K562 (cell line): ENCODE results near the gene RUNX1. TPM values are rescaled to one million over a fixed set of nuclear protein-coding genes. Genes with fewer than 3 reads are reported as not detected.
A peak's percentile ranks its signal among the peaks of the same experiment; 100 is the strongest.

ENCODE experiments used
- ATAC-seq: fragments of 200-7000 bp; cut with Tn5 transposase; 3 replicates; pipeline ENCODE4 v1.9.1; 2020; ENCODE audit warnings: moderate library complexity
- BruUV-seq: library from RNA; stranded (reverse); fragments of 400-500 nt; replicated peaks from 2 replicates; lab custom pipeline; 2021; lab: Mats Ljungman, UMichigan
- CTCF ChIA-PET: fragments of 300-600 bp; formaldehyde crosslinking; extraction: SDS; loops from one replicate; lab custom pipeline; 2021; ENCODE audit warnings: low intra/inter-chr PET ratio; lab: Yijun Ruan, JAX
- POLR2A ChIA-PET: fragments of 300-600, 350-650 bp; sonication (Branson Sonifier 250); formaldehyde crosslinking; extraction: SDS; loops from one replicate; lab custom pipeline; 2021; ENCODE audit warnings: antibody characterized with exemption, inconsistent platforms; lab: Yijun Ruan, JAX
- DNase-seq, 4 experiments: peaks; one replicate each; pipeline versions ENCODE4 v3.0.0 to v3.0.0-alpha.2; 2011 to 2018; ENCODE audit warnings: low spot score in 3 of 4, mixed read lengths in 3 of 4; ENCODE audit errors: extremely low read depth in 1 of 4
- FAIRE-seq: peaks from 2 replicates; lab custom pipeline; 2011; peaks lifted over from hg19 to GRCh38; lab: Jason Lieb, UNC
- H2AFZ ChIP-seq: 2 replicates; pipeline ENCODE4 v1.6.0; 2011; ENCODE audit warnings: low read depth, low read length, control low read depth, inconsistent platforms
- H3K27ac ChIP-seq: fragments of 200-600 bp; 3 replicates; pipeline ENCODE4 v1.8.0; 2011; ENCODE audit warnings: low read depth, mild to moderate bottlenecking, control low read depth, inconsistent platforms, low read length, moderate library complexity, mixed read lengths; ENCODE audit errors: extremely low read depth
- H3K27me3 ChIP-seq, 2 experiments: fragments of 300-600 bp in 1 of 2; 2 replicates in 1 of 2; 3 replicates in 1 of 2; pipeline versions ENCODE4 v1.6.0 to v1.8.0; 2011; ENCODE audit warnings: inconsistent platforms in 2 of 2, low read length in 2 of 2, mild to moderate bottlenecking in 1 of 2, mixed read lengths in 1 of 2, moderate library complexity in 1 of 2; ENCODE audit not compliant: control insufficient read depth in 2 of 2, insufficient read depth in 2 of 2
- H3K36me3 ChIP-seq: fragments of 300-600 bp; 3 replicates; pipeline ENCODE4 v1.8.0; 2011; ENCODE audit warnings: mild to moderate bottlenecking, low read length, inconsistent platforms; ENCODE audit not compliant: control insufficient read depth, insufficient read depth
- H3K4me1 ChIP-seq, 2 experiments: fragments of 200-600 bp in 1 of 2; replicated peaks in 1 of 2; 2 replicates in 1 of 2; 3 replicates in 1 of 2; pipeline versions ENCODE4 v1.5.1 to v1.8.0; 2011; ENCODE audit warnings: inconsistent platforms in 2 of 2, low read length in 2 of 2, mild to moderate bottlenecking in 1 of 2, mixed read lengths in 1 of 2, moderate library complexity in 1 of 2; ENCODE audit not compliant: control insufficient read depth in 2 of 2, insufficient read depth in 2 of 2
- H3K4me2 ChIP-seq: 2 replicates; pipeline ENCODE4 v1.6.1; 2011; ENCODE audit warnings: low read length, control low read depth, inconsistent platforms, mixed read lengths; ENCODE audit not compliant: insufficient read depth
- H3K4me3 ChIP-seq: fragments of 200-600 bp; sonication (generic), shearing (Covaris generic); 2 replicates; pipeline ENCODE4 v1.5.1; 2016; ENCODE audit warnings: control low read depth, inconsistent platforms
- H3K79me2 ChIP-seq: fragments of 200-600 bp; 3 replicates; pipeline ENCODE4 v1.8.0; 2011; ENCODE audit warnings: low read length, inconsistent platforms; ENCODE audit not compliant: control insufficient read depth, insufficient read depth
- H3K9ac ChIP-seq, 2 experiments: 2 replicates each; pipeline versions ENCODE4 v1.6.0 to v1.6.1; 2011; ENCODE audit warnings: low read depth in 2 of 2, low read length in 2 of 2, control low read depth in 1 of 2, inconsistent platforms in 1 of 2, mild to moderate bottlenecking in 1 of 2, mixed read lengths in 1 of 2; ENCODE audit not compliant: insufficient read depth in 1 of 2
- H3K9me1 ChIP-seq: one replicate; pipeline ENCODE4 v1.6.0; 2011; ENCODE audit warnings: inconsistent platforms, mild to moderate bottlenecking, low read length, moderate library complexity; ENCODE audit not compliant: control insufficient read depth, insufficient read depth
- H3K9me3 ChIP-seq: replicated peaks from 2 replicates; pipeline ENCODE4 v1.5.1; 2011; ENCODE audit warnings: low read depth, low read length, inconsistent platforms; ENCODE audit not compliant: control insufficient read depth, insufficient read depth
- H4K20me1 ChIP-seq: replicated peaks from 2 replicates; pipeline ENCODE4 v1.6.1; 2011; ENCODE audit warnings: low read length, inconsistent platforms, mixed read lengths; ENCODE audit not compliant: control insufficient read depth, insufficient read depth
- DACH1 ChIP-seq: fragments of 450-650 bp; IDR thresholded peaks from 2 replicates; pipeline ENCODE4 v1.6.1; 2018; ENCODE audit not compliant: partially characterized antibody
- MECOM ChIP-seq: fragments of 250-450 bp; sonication (Bioruptor Pico); IDR thresholded peaks from 2 replicates; pipeline ENCODE4 v1.8.0; 2022; ENCODE audit warnings: inconsistent platforms
- PTTG1 ChIP-seq: fragments of 450-650 bp; IDR thresholded peaks from 2 replicates; pipeline ENCODE4 v1.6.1; 2016; ENCODE audit warnings: low read depth, mild to moderate bottlenecking, missing genetic modification characterization, missing compliant biosample characterization
- ZFP36 ChIP-seq: fragments of 150-350 bp; IDR thresholded peaks from 2 replicates; pipeline ENCODE4 v1.6.1; 2018; ENCODE audit warnings: low read length, low read depth; ENCODE audit not compliant: partially characterized antibody
- WGBS: fragments of 100-300 bp; shearing (Covaris generic); methylation state at CpG from one replicate; pipeline ENCODE4 v1.1.6; 2016; ENCODE audit warnings: low coverage, mixed read lengths; ENCODE audit not compliant: insufficient coverage; ENCODE audit errors: missing lambda C conversion rate; 5-methylcytosine and 5-hydroxymethylcytosine counted together
- in situ Hi-C: fragments of 300-500 bp; cut with MboI; formaldehyde crosslinking; loops from 4 replicates; pipeline ENCODE4 v1.15.0; 2018; ENCODE audit warnings: inconsistent platforms, mixed read lengths
- intact Hi-C: fragments of 100-400 bp; cut with micrococcal nuclease; formaldehyde crosslinking; loops from 2 replicates; pipeline ENCODE4 v1.14.2; 2022
- polyA plus RNA-seq, 8 experiments: library from polyadenylated mRNA; depleted of rRNA in 4 of 8; stranded (reverse) in 5 of 8; unstranded in 3 of 8; fragments of >200 nt; fragmentation: Nextera tagmentation in 2 of 8; fragmentation: Illumina TruSeq in 1 of 8; extraction: Ambion mirVana in 2 of 8; extraction: Trizol in 1 of 8; gene quantifications; 2 replicates each; pipeline versions ENCODE4 v1.2.1 to v1.2.3, GENCODE V29; 2011 to 2014; ENCODE audit warnings: inconsistent platforms in 1 of 8, missing spikeins in 1 of 8
- total RNA-seq, 7 experiments: library from RNA; depleted of rRNA in 6 of 7; stranded (reverse); fragments of >200 nt in 6 of 7; fragmentation: Illumina TruSeq in 2 of 7; extraction: Trizol in 2 of 7; gene quantifications; 2 replicates each; pipeline versions ENCODE4 v1.2.1 to v1.2.3, GENCODE V29; 2011 to 2021; ENCODE audit warnings: low replicate concordance in 1 of 7

Gene RUNX1
- total and polyA plus RNA-seq, 9 of the 15 experiments (the other 6 are each of a cell fraction or from before 2014, with no cell fraction given): 2.2 to 68.6 (median 17.8) TPM

GRCh38 chr21:34770576-34770975 lies 278.5 kb downstream of the RUNX1 start:
- Histone ChIP-seq H2AFZ (no peak overlapping the region), H3K9me3 (no peaks in the 10 kb centered on the region), H3K9me1 (no peaks in the 10 kb centered on the region), H4K20me1 (no peaks in the 10 kb centered on the region), H3K4me2 (no peak overlapping the region), H3K27me3 (peaks cover 0 to 3% of the 10 kb centered on the region in 2 experiments; a peak in 3 of 5 replicates), H3K27ac (no peak overlapping the region), H3K4me3 (no peak overlapping the region), H3K4me1 (no peaks in the 10 kb centered on the region), H3K79me2 (no peaks in the 10 kb centered on the region), H3K36me3 (no peaks in the 10 kb centered on the region), H3K9ac (no peak overlapping the region)
- in situ Hi-C loops: no loop called here
- peak; percentile 31 for TF ChIP-seq ZFP36
- no peak for TF ChIP-seq PTTG1 (tag)
- ATAC-seq: no peak
- FAIRE-seq: no peak
- no peak for DNase-seq
- POLR2A ChIA-PET: interaction anchor here (0.5 to 0.6 kb wide), 2 partner anchors 10 to 16 kb away, joined by 3 read pairs; no protein-coding TSS in a partner anchor
- intact Hi-C loops: no loop called here
- CTCF ChIA-PET: no interaction called here
- 14% methylated on average over 4 of the region's 4 CpGs for whole genome bisulfite sequencing
- no TSS peak for BruUV-seq

GRCh38 chr21:34768326-34768725 lies 280.8 kb downstream of the RUNX1 start:
- no TSS peak for BruUV-seq
- H3K4me1 ChIP-seq: no peaks in the 10 kb centered on the region
- no peak overlapping the region for H3K9ac ChIP-seq
- intact Hi-C loops: no loop called here
- no peaks in the 10 kb centered on the region for H3K79me2 ChIP-seq
- H3K27me3 ChIP-seq: no peaks in the 10 kb centered on the region; a peak in 1 of 5 replicates
- POLR2A ChIA-PET: no interaction called here
- TF ChIP-seq MECOM (CRISPR knock-in tag) (no peak), DACH1 (peak; percentile 64)
- no peaks in the 10 kb centered on the region for H3K36me3 ChIP-seq
- DNase-seq: no peak
- WGBS: 2% methylated on average over 3 of the region's 3 CpGs
- H3K4me3 ChIP-seq: no peak overlapping the region
- peaks cover 7% of the 10 kb centered on the region; the same call in 1 of the 2 replicates for H3K9me3 ChIP-seq
- no peak for ATAC-seq
- H3K27ac ChIP-seq: no peak overlapping the region
- no peak for FAIRE-seq
- H4K20me1 ChIP-seq: no peaks in the 10 kb centered on the region
- in situ Hi-C loops: no loop called here
- H2AFZ ChIP-seq: no peak overlapping the region
- CTCF ChIA-PET: no interaction called here
- no peaks in the 10 kb centered on the region for H3K9me1 ChIP-seq
- no peak overlapping the region for H3K4me2 ChIP-seq
